ENCODE results near the gene SVEP1.

The SVEP1 gene

DNA sequence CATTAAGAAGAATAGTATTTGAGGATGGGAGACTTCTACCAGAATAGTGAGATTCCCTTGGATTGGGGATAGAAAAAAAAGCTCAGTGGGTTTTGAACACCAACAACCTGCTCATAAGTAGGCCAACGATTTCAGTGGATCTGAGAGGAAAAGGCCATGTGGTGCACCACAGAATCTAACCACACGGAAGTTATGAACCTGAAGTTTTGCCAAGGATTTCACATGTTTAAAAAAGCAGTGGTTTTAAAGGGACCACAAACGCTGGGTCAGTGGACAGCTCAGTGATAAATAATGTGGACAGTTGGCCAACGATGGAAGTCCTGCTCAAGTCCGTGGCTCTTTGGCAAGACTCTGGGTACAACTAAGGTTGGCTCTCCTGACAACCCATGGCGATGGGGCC, 134.6 kb downstream of the SVEP1 start:
- TF ChIP-seq, protein P1, sequence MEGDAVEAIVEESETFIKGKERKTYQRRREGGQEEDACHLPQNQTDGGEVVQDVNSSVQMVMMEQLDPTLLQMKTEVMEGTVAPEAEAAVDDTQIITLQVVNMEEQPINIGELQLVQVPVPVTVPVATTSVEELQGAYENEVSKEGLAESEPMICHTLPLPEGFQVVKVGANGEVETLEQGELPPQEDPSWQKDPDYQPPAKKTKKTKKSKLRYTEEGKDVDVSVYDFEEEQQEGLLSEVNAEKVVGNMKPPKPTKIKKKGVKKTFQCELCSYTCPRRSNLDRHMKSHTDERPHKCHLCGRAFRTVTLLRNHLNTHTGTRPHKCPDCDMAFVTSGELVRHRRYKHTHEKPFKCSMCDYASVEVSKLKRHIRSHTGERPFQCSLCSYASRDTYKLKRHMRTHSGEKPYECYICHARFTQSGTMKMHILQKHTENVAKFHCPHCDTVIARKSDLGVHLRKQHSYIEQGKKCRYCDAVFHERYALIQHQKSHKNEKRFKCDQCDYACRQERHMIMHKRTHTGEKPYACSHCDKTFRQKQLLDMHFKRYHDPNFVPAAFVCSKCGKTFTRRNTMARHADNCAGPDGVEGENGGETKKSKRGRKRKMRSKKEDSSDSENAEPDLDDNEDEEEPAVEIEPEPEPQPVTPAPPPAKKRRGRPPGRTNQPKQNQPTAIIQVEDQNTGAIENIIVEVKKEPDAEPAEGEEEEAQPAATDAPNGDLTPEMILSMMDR (IDR thresholded peaks at IDR 0.05; ENCODE audit: low read depth, low read length) = no peak
- peak; percentile 61 to 87 for DNase-seq (ENCODE audit: low read depth in 2 of 2)
- H3K4me3 ChIP-seq (replicated peaks in 1 of 2; ENCODE audit: low read depth in 2 of 2, low read length in 2 of 2) = no peak overlapping the region

DNA sequence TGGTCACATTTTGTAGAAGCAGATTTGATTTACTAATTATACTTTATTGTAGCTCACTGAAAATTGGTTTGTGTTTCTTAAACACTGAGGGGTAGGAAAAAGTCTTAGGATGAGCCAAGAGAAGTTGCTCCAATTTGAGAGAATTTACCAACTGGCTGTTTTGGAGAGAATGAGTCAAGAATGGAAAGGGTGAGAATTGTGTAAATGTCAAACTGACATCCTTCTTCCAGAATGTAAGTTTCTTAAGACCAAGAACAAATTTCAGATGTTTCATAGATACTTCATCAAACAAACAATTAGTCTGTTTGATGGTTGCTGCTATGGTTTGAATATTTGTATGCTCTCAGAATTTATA, 135.7 kb downstream of the SVEP1 start:
- DNase-seq (ENCODE audit: low read depth in 2 of 2) = peak; percentile 75 to 93
- TF ChIP-seq, protein P1 (IDR thresholded peaks at IDR 0.05; ENCODE audit: low read depth, low read length) = no peak

DNA sequence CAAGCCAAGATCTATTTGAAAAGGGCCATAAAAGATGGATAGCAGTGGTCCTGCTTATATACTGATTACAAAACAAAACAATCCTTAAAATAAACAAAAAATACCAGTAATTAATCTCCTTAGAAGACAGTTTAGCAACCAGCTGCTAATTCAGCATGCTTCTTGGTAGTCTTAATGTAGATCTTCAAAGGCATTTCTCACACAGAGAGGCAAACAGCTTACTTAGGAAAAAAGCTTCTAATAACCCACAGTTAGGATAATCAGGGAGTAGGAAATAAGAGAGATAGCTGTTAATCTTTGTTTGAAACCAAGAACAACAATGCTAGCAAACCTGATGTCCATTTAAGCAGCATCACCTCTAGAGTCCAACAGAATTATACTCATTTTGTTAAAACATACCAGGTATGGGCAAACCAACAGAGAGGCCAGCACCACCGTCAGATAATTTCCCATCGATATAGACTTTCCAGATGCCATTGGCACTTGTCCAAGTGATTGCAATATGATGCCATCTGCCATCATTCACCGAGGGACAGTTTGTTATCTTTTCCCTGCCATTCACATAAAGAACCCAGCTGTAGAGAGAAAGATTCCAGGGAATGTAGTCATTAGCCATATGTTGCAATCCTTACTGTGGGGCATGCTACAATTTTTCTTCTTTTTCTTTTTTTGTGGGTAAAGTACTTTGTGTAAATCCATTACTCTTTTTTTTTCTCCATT, 136.2 kb downstream of the SVEP1 start:
- peak; percentile 82 to 87 for DNase-seq (ENCODE audit: low read depth in 2 of 2)

More for the DNA sequence above, 135.7 kb downstream of the SVEP1 start:
- H3K4me3 ChIP-seq (replicated peaks in 1 of 2; ENCODE audit: low read depth in 2 of 2, low read length in 2 of 2) = no peak overlapping the region

DNA sequence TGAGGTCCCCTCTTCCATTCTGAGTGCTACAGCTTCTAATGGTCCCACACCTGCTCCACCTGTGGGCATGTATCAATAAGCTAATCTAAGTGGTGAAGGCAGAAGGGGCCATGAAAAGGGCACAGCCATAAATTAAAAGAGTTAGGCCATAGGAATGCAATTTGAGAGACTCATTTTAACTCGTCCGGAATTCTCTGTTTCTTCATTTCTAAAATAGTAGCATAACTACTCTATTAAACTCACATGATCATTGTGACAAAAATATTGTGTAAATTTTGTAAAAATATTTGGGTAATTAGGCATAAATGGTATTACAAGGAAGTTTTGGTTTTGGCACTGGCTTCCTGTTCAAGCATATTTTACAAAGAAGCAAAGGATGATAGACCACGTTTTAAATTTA, 138.7 kb downstream of the SVEP1 start:
- TF ChIP-seq, protein P1 (IDR thresholded peaks at IDR 0.05; ENCODE audit: low read depth, low read length) = no peak
- H3K4me3 ChIP-seq (replicated peaks in 1 of 2; ENCODE audit: low read depth in 2 of 2, low read length in 2 of 2) = no peak overlapping the region
- no peak for DNase-seq (ENCODE audit: low read depth in 2 of 2)

More for the DNA sequence above, 136.2 kb downstream of the SVEP1 start:
- TF ChIP-seq, protein P1 (IDR thresholded peaks at IDR 0.05; ENCODE audit: low read depth, low read length) = no peak
- no peak overlapping the region for H3K4me3 ChIP-seq (replicated peaks in 1 of 2; ENCODE audit: low read depth in 2 of 2, low read length in 2 of 2)

DNA sequence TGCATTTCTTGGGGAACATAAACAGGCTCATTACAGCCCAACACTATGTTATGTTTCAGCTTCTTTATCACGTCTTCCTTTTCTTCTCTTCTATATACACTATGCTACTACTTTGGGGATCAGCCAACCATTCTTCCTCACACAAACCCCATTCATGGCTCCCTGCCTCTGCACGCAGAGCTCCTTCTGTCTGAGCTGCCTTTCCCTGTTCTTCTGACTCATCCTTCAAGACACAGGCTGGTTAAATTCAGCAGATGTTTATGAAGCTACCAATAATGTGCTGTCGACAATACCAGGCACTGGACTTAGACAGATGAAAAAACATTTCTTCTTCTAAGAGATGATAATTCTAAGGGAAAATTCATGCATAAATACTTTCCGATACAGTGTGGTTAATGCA, 139.4 kb downstream of the SVEP1 start:
- TF ChIP-seq, protein P1 (IDR thresholded peaks at IDR 0.05; ENCODE audit: low read depth, low read length) = no peak
- no peak overlapping the region for H3K4me3 ChIP-seq (replicated peaks in 1 of 2; ENCODE audit: low read depth in 2 of 2, low read length in 2 of 2)
- peak; percentile 85 to 87 for DNase-seq (ENCODE audit: low read depth in 2 of 2)

DNA sequence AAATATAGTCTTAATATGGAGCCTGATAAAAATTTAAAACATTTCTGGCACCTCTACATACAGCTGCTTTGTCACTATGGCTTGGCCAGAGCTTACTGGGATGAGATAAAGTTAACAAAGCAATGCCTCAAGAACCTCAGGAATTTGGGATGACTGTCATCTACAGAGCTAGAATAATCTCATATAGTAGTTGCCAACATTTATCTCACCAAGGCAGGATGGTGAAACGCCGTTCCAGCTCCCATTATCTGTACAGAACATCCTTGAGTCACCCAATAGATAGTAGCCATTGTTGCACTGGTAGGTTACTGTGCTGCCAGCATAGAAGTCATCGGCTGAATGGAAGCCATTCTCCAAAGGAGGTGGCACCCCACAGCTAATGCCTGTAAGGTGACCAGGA, 147.3 kb downstream of the SVEP1 start:
- TF ChIP-seq, protein P1 (IDR thresholded peaks at IDR 0.05; ENCODE audit: low read depth, low read length) = no peak
- peak; percentile 65 to 72 for DNase-seq (ENCODE audit: low read depth in 2 of 2)
- no peak overlapping the region for H3K4me3 ChIP-seq (replicated peaks in 1 of 2; ENCODE audit: low read depth in 2 of 2, low read length in 2 of 2)

DNA sequence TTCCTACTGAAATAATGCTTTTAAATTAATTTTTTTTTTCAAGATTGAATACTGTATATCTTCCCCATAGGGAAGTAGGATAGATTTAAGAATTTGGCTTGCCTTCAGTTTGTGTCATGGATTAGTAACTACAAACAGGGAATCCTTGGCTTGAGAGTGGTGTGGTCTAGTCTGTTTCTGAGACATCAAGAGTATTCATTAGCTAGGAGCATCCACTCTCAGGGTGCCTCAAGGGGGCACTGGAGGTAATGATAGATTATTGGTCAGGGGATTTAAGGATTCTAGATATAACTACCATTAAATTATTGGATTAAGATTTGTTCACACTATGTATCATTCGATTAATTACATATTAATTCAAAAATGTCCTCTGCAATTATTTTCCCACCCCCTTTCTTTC, 150.1 kb downstream of the SVEP1 start:
- H3K4me3 ChIP-seq (replicated peaks in 1 of 2; ENCODE audit: low read depth in 2 of 2, low read length in 2 of 2) = no peak overlapping the region
- TF ChIP-seq, protein P1 (IDR thresholded peaks at IDR 0.05; ENCODE audit: low read depth, low read length) = peak; percentile 24
- peak in 1 of 2 donors; percentile 24 for DNase-seq (ENCODE audit: low read depth in 2 of 2)

All from cardiac fibroblast (primary cell).